ENCODE results near the gene TOP3B.

Gene TOP3B

DNA sequence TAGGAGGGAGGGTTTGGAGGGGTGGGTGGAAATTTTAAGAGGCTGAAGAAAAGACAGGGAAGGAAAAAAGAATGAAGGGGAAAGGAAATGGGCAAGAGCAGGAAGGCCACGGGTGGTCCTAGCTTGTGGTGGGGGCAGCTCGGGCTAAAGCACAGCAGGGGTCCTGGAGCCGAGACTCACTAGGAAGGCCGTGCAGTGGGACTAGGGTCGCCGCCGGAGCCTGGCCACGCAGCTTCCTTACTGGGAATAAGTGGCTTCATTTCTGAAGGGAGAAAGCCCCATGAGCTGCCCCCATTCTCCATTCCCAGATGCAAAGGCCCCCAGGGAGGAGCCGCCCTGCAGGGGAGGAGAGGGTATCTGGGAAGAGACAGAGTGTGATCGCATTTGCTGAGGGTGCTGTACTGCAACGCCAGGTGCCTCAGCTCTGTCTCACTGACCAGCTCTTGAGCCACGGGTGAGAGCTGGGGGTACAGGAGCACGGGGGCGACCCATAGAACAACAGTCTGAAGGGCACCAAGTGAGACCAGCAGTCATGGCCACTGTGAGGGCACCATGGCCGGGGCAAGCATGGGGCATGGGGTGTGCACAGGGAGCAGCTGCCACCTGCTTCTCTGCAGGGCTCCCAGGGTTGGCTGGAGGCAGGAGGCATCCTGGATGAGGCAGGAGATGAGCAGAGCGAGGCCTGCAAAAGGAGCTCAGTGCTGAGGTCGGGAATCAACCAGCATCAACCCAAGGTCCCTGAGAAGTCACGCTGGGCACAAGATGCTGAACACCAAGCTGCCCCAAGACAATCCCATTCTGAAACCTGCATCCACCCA is 11.6 kb downstream of the TOP3B start:
- TF ChIP-seq, protein P1, sequence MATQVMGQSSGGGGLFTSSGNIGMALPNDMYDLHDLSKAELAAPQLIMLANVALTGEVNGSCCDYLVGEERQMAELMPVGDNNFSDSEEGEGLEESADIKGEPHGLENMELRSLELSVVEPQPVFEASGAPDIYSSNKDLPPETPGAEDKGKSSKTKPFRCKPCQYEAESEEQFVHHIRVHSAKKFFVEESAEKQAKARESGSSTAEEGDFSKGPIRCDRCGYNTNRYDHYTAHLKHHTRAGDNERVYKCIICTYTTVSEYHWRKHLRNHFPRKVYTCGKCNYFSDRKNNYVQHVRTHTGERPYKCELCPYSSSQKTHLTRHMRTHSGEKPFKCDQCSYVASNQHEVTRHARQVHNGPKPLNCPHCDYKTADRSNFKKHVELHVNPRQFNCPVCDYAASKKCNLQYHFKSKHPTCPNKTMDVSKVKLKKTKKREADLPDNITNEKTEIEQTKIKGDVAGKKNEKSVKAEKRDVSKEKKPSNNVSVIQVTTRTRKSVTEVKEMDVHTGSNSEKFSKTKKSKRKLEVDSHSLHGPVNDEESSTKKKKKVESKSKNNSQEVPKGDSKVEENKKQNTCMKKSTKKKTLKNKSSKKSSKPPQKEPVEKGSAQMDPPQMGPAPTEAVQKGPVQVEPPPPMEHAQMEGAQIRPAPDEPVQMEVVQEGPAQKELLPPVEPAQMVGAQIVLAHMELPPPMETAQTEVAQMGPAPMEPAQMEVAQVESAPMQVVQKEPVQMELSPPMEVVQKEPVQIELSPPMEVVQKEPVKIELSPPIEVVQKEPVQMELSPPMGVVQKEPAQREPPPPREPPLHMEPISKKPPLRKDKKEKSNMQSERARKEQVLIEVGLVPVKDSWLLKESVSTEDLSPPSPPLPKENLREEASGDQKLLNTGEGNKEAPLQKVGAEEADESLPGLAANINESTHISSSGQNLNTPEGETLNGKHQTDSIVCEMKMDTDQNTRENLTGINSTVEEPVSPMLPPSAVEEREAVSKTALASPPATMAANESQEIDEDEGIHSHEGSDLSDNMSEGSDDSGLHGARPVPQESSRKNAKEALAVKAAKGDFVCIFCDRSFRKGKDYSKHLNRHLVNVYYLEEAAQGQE (IDR thresholded peaks at IDR 0.05; ENCODE audit: insufficient read depth in 1 of 2, low read depth in 2 of 2, low read length in 2 of 2): no peak
- TF ChIP-seq TAF1 (IDR thresholded peaks at IDR 0.05; ENCODE audit: borderline replicate concordance, insufficient read depth, low read length) (no peak), FOXP2 (optimal IDR thresholded peaks at IDR 0.05; ENCODE audit: borderline replicate concordance, extremely low read depth, extremely low read length, insufficient read depth) (no peak), POLR2AphosphoS5 (IDR thresholded peaks at IDR 0.05; ENCODE audit: low read depth, low read length) (no peak), SIN3A (IDR thresholded peaks at IDR 0.05; ENCODE audit: borderline replicate concordance, insufficient read depth, low read length) (no peak)

DNA sequence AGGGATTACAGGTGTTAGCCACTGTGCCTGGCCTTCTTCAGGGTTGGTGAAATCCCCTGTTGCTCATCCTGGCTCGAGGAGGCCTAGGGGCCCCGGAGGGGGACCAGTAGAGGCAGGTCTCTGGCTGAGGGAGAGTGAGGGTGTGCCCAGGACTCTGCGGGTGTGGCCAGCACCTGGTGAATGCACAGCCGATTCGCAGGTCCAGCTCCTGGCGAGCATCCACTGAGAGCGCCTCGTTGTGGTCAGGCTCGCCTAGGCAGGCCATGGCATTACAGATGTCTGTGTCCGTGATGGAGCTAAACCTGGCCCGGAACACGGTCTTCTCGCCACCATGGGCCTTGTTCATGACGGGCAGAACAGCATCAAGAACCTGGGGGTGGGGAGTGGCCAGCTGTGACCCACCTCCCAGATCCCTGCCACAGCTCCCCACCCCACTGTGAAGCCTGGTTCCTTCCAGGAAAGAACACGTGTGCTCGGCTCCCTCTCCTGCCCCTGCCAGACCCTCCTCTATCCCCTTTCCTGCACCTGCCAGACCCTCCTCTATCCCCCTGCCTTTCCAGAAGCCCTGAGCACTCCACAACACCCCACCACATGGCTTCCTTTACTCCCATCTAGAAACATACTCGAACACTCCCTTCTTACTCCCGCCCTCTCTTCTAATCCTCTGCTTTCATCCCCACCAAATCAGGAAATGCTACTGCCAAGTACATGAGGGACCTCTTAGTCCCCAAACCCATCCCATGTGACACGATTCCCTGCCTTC is 12.4 kb downstream of the TOP3B start:
- TF ChIP-seq FOXP2 (optimal IDR thresholded peaks at IDR 0.05; ENCODE audit: borderline replicate concordance, extremely low read depth, extremely low read length, insufficient read depth) (no peak), TAF1 (IDR thresholded peaks at IDR 0.05; ENCODE audit: borderline replicate concordance, insufficient read depth, low read length) (no peak), SIN3A (IDR thresholded peaks at IDR 0.05; ENCODE audit: borderline replicate concordance, insufficient read depth, low read length) (no peak), POLR2AphosphoS5 (IDR thresholded peaks at IDR 0.05; ENCODE audit: low read depth, low read length) (no peak)
- TF ChIP-seq, protein P1 (IDR thresholded peaks at IDR 0.05; ENCODE audit: insufficient read depth in 1 of 2, low read depth in 2 of 2, low read length in 2 of 2): no peak

GRCh38 chr22:21968452-21969129 is 14.0 kb downstream of the TOP3B start:
- TF ChIP-seq TAF1 (IDR thresholded peaks at IDR 0.05; ENCODE audit: borderline replicate concordance, insufficient read depth, low read length) (no peak), POLR2AphosphoS5 (IDR thresholded peaks at IDR 0.05; ENCODE audit: low read depth, low read length) (no peak), FOXP2 (optimal IDR thresholded peaks at IDR 0.05; ENCODE audit: borderline replicate concordance, extremely low read depth, extremely low read length, insufficient read depth) (no peak)
- TF ChIP-seq, protein P1 (IDR thresholded peaks at IDR 0.05; ENCODE audit: insufficient read depth in 1 of 2, low read depth in 2 of 2, low read length in 2 of 2): no peak

- TF ChIP-seq POLR2AphosphoS5 (IDR thresholded peaks at IDR 0.05; ENCODE audit: low read depth, low read length) (no peak), TAF1 (IDR thresholded peaks at IDR 0.05; ENCODE audit: borderline replicate concordance, insufficient read depth, low read length) (no peak), SIN3A (IDR thresholded peaks at IDR 0.05; ENCODE audit: borderline replicate concordance, insufficient read depth, low read length) (no peak), FOXP2 (optimal IDR thresholded peaks at IDR 0.05; ENCODE audit: borderline replicate concordance, extremely low read depth, extremely low read length, insufficient read depth) (no peak)
- TF ChIP-seq, protein P1 (IDR thresholded peaks at IDR 0.05; ENCODE audit: insufficient read depth in 1 of 2, low read depth in 2 of 2, low read length in 2 of 2): no peak
Measured at GRCh38 chr22:21967693-21968271, 14.8 kb downstream of the TOP3B start.
